Measurements from ENCODE around the gene PRRT1.
"Not testable (repeated sequence)": the region's sequence is repeated elsewhere in the genome, so short reads cannot be mapped to it uniquely, and the experiment has no call there.

PRRT1 gene

DNA sequence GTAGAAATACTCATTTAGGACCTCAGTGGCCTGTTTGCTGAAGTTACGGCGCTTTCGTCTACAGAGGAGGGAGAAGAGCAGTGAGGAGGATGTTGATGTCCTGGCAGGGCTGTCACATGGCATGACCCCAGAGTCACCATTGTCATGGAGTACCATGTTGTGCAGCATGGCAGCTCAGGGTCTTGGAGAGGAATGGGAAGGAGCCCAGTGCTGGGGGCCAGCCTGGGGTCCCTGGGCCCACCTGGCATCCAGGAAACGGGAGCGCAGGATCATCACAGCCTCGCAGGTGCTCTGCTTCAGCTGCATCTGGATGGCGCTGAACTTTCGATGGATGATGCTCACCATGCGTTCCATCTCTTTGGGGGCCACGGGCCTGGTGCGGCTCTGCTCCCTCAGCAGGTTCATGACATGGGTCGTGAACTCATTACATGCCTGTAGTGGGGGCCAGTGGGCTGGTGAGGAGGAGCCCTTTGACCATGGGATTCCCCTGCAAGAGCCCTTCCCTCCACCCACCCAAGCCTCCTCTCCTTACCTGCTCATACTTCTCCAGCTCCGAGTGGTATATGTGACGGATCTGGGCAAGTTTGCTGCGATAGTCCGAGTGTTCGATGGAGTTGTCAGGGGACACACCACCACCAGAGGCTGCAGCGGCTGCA is 36.1 kb upstream of the PRRT1 start:
- not testable (repeated sequence) for DNase-seq

- no peak for DNase-seq
These were observed 35.4 kb upstream of the PRRT1 start for GRCh38 chr6:32187009-32187709.

- DNase-seq, result not testable (repeated sequence)
These were observed 34.6 kb upstream of the PRRT1 start for GRCh38 chr6:32186151-32186840.

DNA sequence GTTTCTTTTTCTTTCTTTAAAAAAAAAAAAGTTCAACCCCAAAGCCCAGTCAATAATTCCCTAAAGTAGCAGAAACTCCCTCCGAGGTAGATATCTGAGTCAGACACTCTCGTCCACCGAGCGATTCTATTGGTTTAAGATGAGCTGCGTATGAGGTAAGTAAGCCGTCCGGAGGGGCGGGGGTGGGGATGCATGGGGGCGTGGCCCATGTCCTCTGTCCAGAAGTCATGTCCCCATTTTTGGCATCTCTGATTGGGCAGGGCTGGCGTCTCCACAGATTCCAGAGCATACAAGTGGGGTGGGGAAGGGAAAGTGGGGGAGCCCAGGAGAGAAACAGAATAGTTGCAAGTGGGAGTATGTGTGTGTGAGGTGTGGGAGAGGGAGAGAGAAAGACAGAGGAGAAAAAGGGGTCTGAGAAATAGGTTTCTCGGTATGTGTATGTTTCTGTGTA is 34.0 kb upstream of the PRRT1 start:
- not testable (repeated sequence) for DNase-seq

- no peak for DNase-seq
These were observed 32.4 kb upstream of the PRRT1 start, which contains the start of gene AGER for GRCh38 chr6:32184084-32184640. Gene AGER, minus strand, starts transcription at chr6:32184253. Its CDS starts 31 bp downstream, at chr6:32184222.

DNA sequence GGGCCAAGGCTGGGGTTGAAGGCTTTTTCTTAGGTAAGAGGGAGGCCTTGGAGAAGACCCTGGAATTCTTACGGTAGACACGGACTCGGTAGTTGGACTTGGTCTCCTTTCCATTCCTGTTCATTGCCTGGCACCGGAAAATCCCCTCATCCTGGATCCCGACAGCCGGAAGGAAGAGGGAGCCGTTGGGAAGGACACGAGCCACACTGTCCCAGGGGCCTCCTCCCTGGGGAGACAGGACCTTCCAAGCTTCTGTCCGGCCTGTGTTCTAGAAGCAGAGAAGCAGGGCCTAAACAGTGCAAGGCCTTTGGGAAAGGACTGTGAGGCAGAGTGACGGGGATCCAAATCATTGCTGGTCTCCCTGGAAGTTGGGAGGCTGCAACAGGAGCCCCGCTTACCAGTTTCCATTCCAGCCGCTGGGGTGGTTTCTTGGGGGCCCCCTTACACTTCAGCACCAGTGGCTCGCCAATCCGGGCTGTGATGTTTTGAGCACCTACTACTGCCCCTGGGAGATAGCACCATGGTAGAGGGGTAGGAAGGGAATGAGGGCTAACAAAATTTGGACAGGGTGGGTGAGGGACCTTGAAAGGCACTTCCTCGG is 31.8 kb upstream of the PRRT1 start:
- DNase-seq, result no peak

- no peak for DNase-seq
These were observed 31.3 kb upstream of the PRRT1 start for GRCh38 chr6:32183030-32183429.

GRCh38 chr6:32182555-32182981 is 30.8 kb upstream of the PRRT1 start:
- no peak for DNase-seq

- no peak for DNase-seq
These were observed 30.3 kb upstream of the PRRT1 start for GRCh38 chr6:32181915-32182529.

GRCh38 chr6:32181148-32181702 is 29.5 kb upstream of the PRRT1 start:
- DNase-seq, result no peak

DNA sequence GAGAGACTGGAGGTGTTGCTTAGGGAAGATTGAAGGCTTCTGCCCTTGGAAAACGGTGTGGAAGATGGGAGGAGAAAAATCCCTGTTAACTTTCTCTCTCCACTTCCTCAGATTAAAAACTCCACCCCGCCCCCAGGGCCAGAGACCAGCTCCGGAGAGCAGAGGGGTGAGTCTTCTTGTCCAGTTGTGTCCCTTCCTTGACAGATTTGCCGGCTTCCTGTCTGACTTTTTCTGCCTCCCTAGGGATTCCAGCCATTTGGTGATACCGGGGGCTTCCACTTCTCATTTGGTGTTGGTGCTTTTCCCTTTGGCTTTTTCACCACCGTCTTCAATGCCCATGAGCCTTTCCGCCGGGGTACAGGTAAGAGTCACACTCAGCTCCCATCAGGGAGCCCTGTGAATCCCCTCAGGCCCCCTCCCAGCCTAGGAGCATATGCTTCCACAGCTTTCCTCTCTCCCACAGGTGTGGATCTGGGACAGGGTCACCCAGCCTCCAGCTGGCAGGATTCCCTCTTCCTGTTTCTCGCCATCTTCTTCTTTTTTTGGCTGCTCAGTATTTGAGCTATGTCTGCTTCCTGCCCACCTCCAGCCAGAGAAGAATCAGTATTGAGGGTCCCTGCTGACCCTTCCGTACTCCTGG is 28.1 kb upstream of the PRRT1 start:
- no peak for DNase-seq

GRCh38 chr6:32178547-32179440 is 27.1 kb upstream of the PRRT1 start:
- no peak for DNase-seq

DNA sequence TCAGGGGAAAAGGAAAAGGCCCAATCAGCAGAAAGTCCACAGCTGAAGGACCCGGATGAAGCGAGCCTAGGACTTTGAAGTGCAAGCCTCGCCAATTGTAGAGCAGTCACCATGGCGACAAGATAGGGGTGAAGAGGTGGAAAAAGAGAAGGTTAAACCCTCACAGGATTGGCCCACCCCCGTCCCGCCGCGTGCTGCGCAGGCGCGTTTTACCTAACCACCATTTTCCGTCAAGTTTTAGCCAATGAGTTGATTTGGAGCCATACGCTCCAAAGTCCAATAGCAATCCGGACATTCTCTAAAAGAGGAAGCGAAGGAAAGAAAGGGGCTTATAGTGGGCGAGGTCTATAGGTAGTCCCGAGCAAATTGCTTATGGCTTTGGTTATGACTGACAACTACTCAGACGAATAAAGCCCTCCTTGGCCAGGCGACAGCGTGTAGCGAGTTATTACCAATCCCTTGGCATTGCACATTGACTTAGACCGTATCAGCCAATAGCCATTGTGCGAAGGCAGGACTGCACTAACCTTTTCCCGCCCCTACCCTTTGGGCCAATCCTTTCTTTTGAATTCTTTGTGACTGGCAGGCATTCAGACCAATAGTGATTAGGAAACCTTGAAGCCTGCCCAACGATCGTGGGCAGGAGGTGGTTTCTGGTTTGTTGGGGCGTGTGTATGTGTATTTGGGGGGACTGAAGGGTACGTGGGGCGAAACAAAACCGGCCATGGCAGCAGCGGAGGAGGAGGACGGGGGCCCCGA is 26.2 kb upstream of the PRRT1 start, which contains the start of gene RNF5:
Gene RNF5, plus strand, starts transcription at position 618 of the 759 bp plus-strand sequence. Its CDS starts 107 bp downstream, at position 725.
- DNase-seq, result peak; percentile 100

DNA sequence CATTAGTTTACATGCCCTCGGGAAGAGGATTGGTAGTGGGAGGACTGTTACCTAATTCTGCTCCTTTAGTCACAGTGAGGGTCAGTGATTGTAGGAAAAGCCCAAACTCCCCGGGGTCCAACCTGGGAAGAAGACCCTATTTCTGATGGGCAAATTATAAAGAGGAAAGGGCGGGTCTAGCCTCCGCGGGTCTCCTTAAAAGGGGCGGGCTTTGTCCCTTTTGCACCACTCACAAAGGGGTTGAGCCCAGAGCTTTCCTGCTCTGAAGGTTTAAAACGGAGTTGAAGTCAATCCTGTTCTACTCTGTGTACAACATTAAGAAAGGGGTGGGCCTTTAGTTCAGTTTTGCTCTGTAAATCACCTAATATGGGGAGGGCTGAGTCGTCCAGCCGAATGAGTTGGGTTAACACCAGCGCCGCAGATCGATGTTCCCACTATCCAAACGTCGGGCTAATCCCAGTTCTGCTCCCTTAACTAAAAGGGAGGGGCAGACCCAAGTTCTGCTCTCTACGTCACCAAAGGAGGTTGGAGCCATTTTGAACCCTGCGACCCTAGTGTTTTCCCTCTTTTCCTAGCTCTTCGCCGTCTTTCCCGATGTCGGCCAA is 25.5 kb upstream of the PRRT1 start:
- DNase-seq, result peak; percentile 81

DNA sequence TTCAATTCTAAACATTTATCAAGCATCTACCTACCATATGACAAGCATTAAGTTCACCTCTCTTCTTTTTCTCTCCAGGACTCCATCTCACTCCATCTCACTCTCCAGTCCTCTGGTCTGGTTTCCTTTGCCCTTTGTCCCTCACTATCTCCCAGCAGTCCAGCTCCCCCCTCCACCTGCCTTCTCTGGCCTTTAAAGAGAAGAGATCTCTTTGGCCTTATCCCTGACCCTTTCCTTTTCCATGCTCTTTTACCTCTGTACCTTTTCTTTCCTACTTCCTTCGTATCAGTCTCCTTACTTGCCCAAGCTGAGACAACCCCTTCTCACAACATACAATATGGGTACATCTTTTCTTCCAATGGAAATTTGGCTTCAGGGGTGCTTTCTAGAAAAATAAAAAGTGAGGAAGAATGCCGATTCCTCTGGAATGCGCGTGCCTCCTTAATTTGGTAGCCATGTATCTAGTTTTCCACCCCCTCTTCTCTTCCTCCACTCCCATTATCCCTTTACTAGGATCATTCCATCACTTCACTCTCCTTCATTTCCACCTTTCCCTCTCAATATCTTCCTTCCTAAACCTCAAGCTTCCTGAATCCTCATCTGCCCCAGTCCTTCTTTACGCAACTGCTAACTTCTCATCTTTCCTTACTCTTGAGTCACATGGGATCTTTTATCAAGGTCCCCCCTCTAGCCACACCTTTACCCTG is 24.9 kb upstream of the PRRT1 start:
- DNase-seq, result no peak

- peak; percentile 94 for DNase-seq
These were observed 24.2 kb upstream of the PRRT1 start, which contains the start of gene AGPAT1 for GRCh38 chr6:32175711-32176475. Gene AGPAT1, minus strand, starts transcription at chr6:32176084. Its CDS starts 4,588 bp downstream, at chr6:32171496.

DNA sequence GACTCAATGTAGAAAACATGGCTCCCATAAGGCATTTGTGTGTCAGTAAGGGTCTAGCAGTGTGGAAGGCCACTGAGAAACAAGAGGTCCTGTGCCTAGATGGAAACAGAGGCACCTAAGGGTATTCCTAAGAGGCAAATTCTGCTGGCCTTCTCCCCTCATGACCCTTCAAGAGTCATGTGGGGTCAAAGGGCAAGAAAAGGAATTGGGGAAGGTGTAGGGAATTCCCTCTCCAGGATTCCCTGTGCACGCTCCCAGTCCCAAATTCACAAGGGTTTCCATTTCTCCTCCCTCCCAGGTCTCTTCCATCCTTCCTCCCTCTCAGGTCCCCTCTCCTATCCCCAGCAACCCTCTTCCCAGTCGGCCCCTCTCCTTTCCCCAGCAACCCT is 23.6 kb upstream of the PRRT1 start:
- no peak for DNase-seq

DNA sequence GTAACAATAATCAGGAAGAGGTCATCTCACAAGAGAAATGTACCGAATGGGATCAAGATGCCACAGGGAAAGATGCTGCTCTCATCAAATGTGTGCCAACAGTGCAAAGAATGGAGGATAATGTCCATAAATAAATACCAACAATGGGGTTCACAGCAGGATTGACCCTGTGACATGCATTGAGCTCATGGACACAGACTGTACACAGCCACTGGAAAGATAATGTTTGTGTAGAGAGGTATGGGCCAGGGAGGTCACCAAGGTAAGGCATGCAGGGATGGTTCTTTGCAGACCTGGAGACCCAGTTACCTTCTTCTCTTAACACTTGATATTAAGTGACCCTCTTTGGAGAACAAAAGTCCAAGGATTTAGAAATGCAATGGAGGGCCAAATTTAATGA is 22.7 kb upstream of the PRRT1 start:
- no peak for DNase-seq
